ENCODE measurements around the gene ZNF607.
"Not testable (repeated sequence)": the region's sequence is repeated elsewhere in the genome, so short reads cannot be mapped to it uniquely, and the experiment has no call there.

Gene ZNF607

GRCh38 chr19:37719111-37719926 is at the start of gene ZNF607:
Gene ZNF607 (minus strand): TSS chr19:37719761. CDS start chr19:37711618, 8,143 bp downstream.
- DNase-seq, result peak; percentile 95

- no peak for DNase-seq
Observed at GRCh38 chr19:37763488-37763887, 43.9 kb upstream of the ZNF607 start.

- not testable (repeated sequence) for DNase-seq
Observed at GRCh38 chr19:37757683-37758082, 38.1 kb upstream of the ZNF607 start.

- DNase-seq, result no peak
Observed at GRCh38 chr19:37738371-37738770, 18.8 kb upstream of the ZNF607 start.

- DNase-seq, result no peak
Observed at GRCh38 chr19:37725181-37725580, 5.6 kb upstream of the ZNF607 start.

GRCh38 chr19:37719927-37720265 is 335 bp upstream of the ZNF607 start:
- no peak for DNase-seq

- no peak for DNase-seq
Observed at GRCh38 chr19:37718304-37718703, 1.3 kb downstream of the ZNF607 start.

GRCh38 chr19:37716140-37716539 is 3.4 kb downstream of the ZNF607 start:
- no peak for DNase-seq

- DNase-seq, result no peak
Observed at GRCh38 chr19:37706052-37706605, 13.4 kb downstream of the ZNF607 start.

- DNase-seq, result no peak
Observed at GRCh38 chr19:37699057-37699456, 20.5 kb downstream of the ZNF607 start.

GRCh38 chr19:37698216-37698615 is 21.3 kb downstream of the ZNF607 start:
- DNase-seq, result no peak

- DNase-seq, result no peak
Observed at GRCh38 chr19:37695144-37695899, 24.2 kb downstream of the ZNF607 start.

- DNase-seq, result no peak
Observed at GRCh38 chr19:37692956-37693620, 26.5 kb downstream of the ZNF607 start.

- peak; percentile 86 for DNase-seq
Observed at GRCh38 chr19:37691881-37692504, 27.6 kb downstream of the ZNF607 start.

- DNase-seq, result no peak
Observed at GRCh38 chr19:37683520-37683919, 36.0 kb downstream of the ZNF607 start.

GRCh38 chr19:37669450-37669914 is 50.1 kb downstream of the ZNF607 start:
- DNase-seq, result no peak

GRCh38 chr19:37657157-37657556 is 62.4 kb downstream of the ZNF607 start:
- DNase-seq, result not testable (repeated sequence)

- DNase-seq, result peak; percentile 92
Observed at GRCh38 chr19:37655689-37656371, 63.7 kb downstream of the ZNF607 start.

- DNase-seq, result peak; percentile 87
Observed at GRCh38 chr19:37655301-37655688, 64.3 kb downstream of the ZNF607 start, which contains the start of gene ZFP30. Gene ZFP30 (minus strand): TSS chr19:37655465. CDS start chr19:37647822, 7,643 bp downstream.

GRCh38 chr19:37654629-37655300 is 64.8 kb downstream of the ZNF607 start:
- peak; percentile 71 for DNase-seq

- DNase-seq, result no peak
Observed at GRCh38 chr19:37654118-37654517, 65.4 kb downstream of the ZNF607 start.
